AG09319 (cell line): ENCODE measurements around the gene POP7.

ENCODE experiments used
- DNase-seq: peaks from one replicate; pipeline ENCODE4 v3.0.0-alpha.2; 2010; ENCODE audit warnings: low read depth; ENCODE audit errors: extremely low read depth
- CTCF ChIP-seq: IDR thresholded peaks from 2 replicates; pipeline ENCODE4 v1.5.1; 2011; ENCODE audit warnings: low read depth, mild to moderate bottlenecking, inconsistent platforms, low read length, moderate library complexity

Gene POP7

DNA sequence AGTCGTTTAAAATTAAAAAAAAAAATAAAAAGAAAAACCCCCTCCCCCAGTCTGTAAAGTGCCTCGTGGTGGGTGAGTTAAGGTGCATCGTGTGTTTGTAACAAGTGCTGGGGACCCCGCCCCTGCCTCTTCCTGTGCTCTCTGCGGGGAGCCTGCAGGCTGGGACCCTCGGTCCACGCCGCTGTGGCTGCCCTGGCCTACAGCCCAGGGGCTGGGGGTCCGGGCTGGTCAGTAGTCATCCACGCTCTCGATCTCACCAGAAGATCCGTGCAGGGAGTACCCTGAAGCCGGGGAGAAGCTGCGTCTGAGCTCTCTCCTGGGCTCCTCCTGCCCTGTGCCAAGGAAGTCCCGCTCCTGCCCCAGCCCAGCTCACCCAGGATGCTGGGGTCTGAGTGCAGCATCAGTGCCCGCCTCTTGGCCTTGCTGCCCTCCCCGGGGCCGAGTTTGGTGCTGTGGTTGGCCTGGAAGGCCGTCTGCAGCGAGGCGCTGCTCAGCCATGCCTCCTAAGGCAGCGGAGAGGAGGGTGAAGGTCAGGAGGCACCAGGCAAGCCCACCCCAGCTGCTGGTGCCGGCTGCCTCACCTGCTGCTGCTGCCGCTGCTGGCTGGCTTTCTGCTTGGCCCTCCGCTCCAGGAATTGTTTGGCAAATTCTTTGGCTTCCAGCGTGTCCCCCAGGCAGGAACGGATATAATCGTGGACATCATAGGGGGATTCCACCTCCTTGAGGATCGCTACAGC, 24.3 kb upstream of the POP7 start:
- no peak for TF ChIP-seq CTCF
- no peak for DNase-seq

- TF ChIP-seq CTCF = no peak
- DNase-seq = no peak
Observed at GRCh38 chr7:100682228-100682741, 23.6 kb upstream of the POP7 start.

DNA sequence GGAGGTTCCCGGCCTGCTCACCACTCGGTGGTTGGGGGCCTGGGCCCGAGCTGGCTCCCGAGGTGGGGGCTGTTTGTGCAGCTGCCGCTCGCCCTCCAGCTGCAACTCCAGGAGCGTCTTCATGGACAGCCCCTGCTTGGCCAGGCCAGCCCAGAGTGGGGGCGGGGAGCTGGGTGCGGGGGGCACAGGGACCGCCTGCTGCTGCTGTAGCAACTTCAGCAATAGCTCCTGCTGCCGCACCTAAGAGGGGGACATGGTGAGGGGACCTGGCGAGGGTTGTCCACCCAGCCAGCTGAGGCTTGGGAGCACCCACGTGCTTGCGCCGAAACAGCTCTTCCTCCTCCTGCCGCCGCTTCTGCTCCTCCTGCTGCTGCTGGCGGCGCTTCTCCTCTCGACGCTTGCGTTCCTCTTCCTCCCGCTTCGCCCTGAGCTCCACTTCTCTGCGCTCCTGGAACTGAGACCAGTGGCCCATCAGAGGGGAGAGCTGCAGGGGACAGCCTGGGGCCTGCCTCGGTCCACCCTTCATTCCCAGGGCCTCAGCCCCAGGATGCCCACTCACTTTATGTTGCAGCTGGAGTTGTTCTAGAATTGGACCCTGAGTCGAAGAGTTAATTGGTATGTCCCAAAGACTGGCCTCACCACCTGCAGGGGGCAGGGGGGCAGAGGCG, 22.8 kb upstream of the POP7 start:
- DNase-seq = no peak
- no peak for TF ChIP-seq CTCF

- DNase-seq = no peak
- TF ChIP-seq CTCF = no peak
Observed at GRCh38 chr7:100683659-100684533, 22.0 kb upstream of the POP7 start.

- no peak for TF ChIP-seq CTCF
- DNase-seq = no peak
Observed at GRCh38 chr7:100684534-100685042, 21.3 kb upstream of the POP7 start.

DNA sequence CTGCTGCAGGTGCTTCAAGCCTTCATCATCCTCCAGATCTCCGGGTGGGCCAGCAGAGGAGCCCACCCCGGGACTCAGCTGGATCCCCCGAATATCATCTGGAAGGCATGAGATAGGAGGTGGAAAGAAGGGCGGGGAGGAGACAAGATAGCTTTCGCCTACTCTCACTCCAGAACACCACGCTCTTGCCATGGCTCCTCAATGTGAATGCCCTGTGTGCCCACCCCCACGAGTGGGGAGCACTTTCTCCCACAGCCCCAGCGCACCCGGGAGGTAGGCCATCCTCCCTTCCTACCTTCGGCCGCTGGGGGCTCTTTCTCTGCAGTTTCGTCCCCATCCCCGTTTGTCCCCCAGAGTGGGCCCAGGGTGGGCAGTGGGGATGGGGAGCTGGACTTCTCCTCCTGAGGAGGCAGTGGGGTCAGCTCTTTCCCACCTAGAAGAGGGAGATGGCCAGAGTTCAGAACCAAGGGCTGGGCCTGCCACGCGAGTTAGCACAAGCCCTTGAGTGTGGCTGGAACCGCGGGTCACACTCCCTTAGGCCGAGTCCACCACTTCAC, 20.8 kb upstream of the POP7 start:
- TF ChIP-seq CTCF = no peak
- no peak for DNase-seq
